ENCODE measurements around the gene KIF13A. TPM values are rescaled to one million over a fixed set of nuclear protein-coding genes. Genes with fewer than 3 reads are reported as not detected.
"Not testable (repeated sequence)": the region's sequence is repeated elsewhere in the genome, so short reads cannot be mapped to it uniquely, and the experiment has no call there.

Gene KIF13A
- total RNA-seq, 1 donor from 2014 or later, result 38.4 TPM

GRCh38 chr6:17808609-17809008 is 178.8 kb downstream of the KIF13A start:
- Histone ChIP-seq H4K20me1 (ENCODE audit: insufficient read depth, low read length) (no peaks in the 10 kb centered on the region), H3K4me3 (ENCODE audit: insufficient read depth, low read depth, low read length) (no peak overlapping the region), H3K27me3 (ENCODE audit: insufficient read depth, low read length) (no peaks in the 10 kb centered on the region), H3K79me2 (ENCODE audit: insufficient read depth, low read length) (no peaks in the 10 kb centered on the region), H3K9me3 (ENCODE audit: insufficient read depth, low read depth, low read length) (no peaks in the 10 kb centered on the region), H3K4me2 (ENCODE audit: low read length) (no peak overlapping the region), H3K4me1 (ENCODE audit: insufficient read depth, low read length) (no peaks in the 10 kb centered on the region), H2AFZ (ENCODE audit: low read depth, low read length) (no peak overlapping the region), H3K9ac (ENCODE audit: low read length) (no peak overlapping the region), H3K27ac (ENCODE audit: low read depth, low read length) (no peak overlapping the region), H3K36me3 (ENCODE audit: insufficient read depth, low read length) (peaks cover 5% of the 10 kb centered on the region)
- no peaks in the 10 kb centered on the region for H3K27me3 Mint-ChIP-seq (ENCODE audit: low read depth, unreplicated experiment)
- peaks cover 22% of the 10 kb centered on the region for H3K36me3 Mint-ChIP-seq (ENCODE audit: low read depth, unreplicated experiment)
- H3K4me1 Mint-ChIP-seq (ENCODE audit: low read depth, unreplicated experiment), result peaks cover 2% of the 10 kb centered on the region
- H3K27ac Mint-ChIP-seq (ENCODE audit: unreplicated experiment), result no peak overlapping the region
- peaks cover 3% of the 10 kb centered on the region for H3K9me3 Mint-ChIP-seq (ENCODE audit: unreplicated experiment)
- no peak for DNase-seq (ENCODE audit: low read depth)
- TF ChIP-seq EZH2 (IDR thresholded peaks at IDR 0.05; ENCODE audit: insufficient read depth, low read length) (no peak), CTCF (IDR thresholded peaks at IDR 0.05; ENCODE audit: insufficient read depth, low read depth, low read length) (no peak)
- FAIRE-seq, result no peak
- H3K4me3 Mint-ChIP-seq (ENCODE audit: unreplicated experiment), result no peak overlapping the region

GRCh38 chr6:17807431-17807830 is 180.0 kb downstream of the KIF13A start:
- peaks cover 19% of the 10 kb centered on the region for H3K36me3 Mint-ChIP-seq (ENCODE audit: low read depth, unreplicated experiment)
- DNase-seq (ENCODE audit: low read depth); FAIRE-seq: not testable (repeated sequence)

GRCh38 chr6:17803409-17803808 is 184.0 kb downstream of the KIF13A start:
- Mint-ChIP-seq H3K27ac (ENCODE audit: unreplicated experiment) (no peak overlapping the region), H3K4me3 (ENCODE audit: unreplicated experiment) (no peak overlapping the region), H3K4me1 (ENCODE audit: low read depth, unreplicated experiment) (no peaks in the 10 kb centered on the region), H3K9me3 (ENCODE audit: unreplicated experiment) (peaks cover 3% of the 10 kb centered on the region), H3K36me3 (ENCODE audit: low read depth, unreplicated experiment) (peaks cover 20% of the 10 kb centered on the region), H3K27me3 (ENCODE audit: low read depth, unreplicated experiment) (no peaks in the 10 kb centered on the region)
- DNase-seq (ENCODE audit: low read depth) (no peak), FAIRE-seq (no peak)
- H3K27me3 ChIP-seq (ENCODE audit: insufficient read depth, low read length), result no peaks in the 10 kb centered on the region
- H3K36me3 ChIP-seq (ENCODE audit: insufficient read depth, low read length), result peaks cover 11% of the 10 kb centered on the region
- H4K20me1 ChIP-seq (ENCODE audit: insufficient read depth, low read length), result no peaks in the 10 kb centered on the region
- no peaks in the 10 kb centered on the region for H3K79me2 ChIP-seq (ENCODE audit: insufficient read depth, low read length)
- no peak for TF ChIP-seq EZH2 (IDR thresholded peaks at IDR 0.05; ENCODE audit: insufficient read depth, low read length)
- no peak for TF ChIP-seq CTCF (IDR thresholded peaks at IDR 0.05; ENCODE audit: insufficient read depth, low read depth, low read length)
- H3K27ac ChIP-seq (ENCODE audit: low read depth, low read length), result no peak overlapping the region
- H3K9me3 ChIP-seq (ENCODE audit: insufficient read depth, low read depth, low read length), result no peaks in the 10 kb centered on the region
- no peak overlapping the region for H3K9ac ChIP-seq (ENCODE audit: low read length)
- H3K4me1 ChIP-seq (ENCODE audit: insufficient read depth, low read length), result no peaks in the 10 kb centered on the region
- no peak overlapping the region for H3K4me3 ChIP-seq (ENCODE audit: insufficient read depth, low read depth, low read length)
- no peak overlapping the region for H2AFZ ChIP-seq (ENCODE audit: low read depth, low read length)
- no peak overlapping the region for H3K4me2 ChIP-seq (ENCODE audit: low read length)

More at GRCh38 chr6:17807431-17807830, 180.0 kb downstream of the KIF13A start:
- not testable (repeated sequence) for H3K27ac ChIP-seq (ENCODE audit: low read depth, low read length); H3K4me1 ChIP-seq (ENCODE audit: insufficient read depth, low read length); H3K9me3 Mint-ChIP-seq (ENCODE audit: unreplicated experiment); H3K9me3 ChIP-seq (ENCODE audit: insufficient read depth, low read depth, low read length); H3K27ac Mint-ChIP-seq (ENCODE audit: unreplicated experiment); H4K20me1 ChIP-seq (ENCODE audit: insufficient read depth, low read length); H3K27me3 ChIP-seq (ENCODE audit: insufficient read depth, low read length); H2AFZ ChIP-seq (ENCODE audit: low read depth, low read length); H3K79me2 ChIP-seq (ENCODE audit: insufficient read depth, low read length); H3K27me3 Mint-ChIP-seq (ENCODE audit: low read depth, unreplicated experiment); H3K36me3 ChIP-seq (ENCODE audit: insufficient read depth, low read length); H3K9ac ChIP-seq (ENCODE audit: low read length); H3K4me2 ChIP-seq (ENCODE audit: low read length); H3K4me1 Mint-ChIP-seq (ENCODE audit: low read depth, unreplicated experiment); H3K4me3 ChIP-seq (ENCODE audit: insufficient read depth, low read depth, low read length); H3K4me3 Mint-ChIP-seq (ENCODE audit: unreplicated experiment)
